Astrocyte (in vitro differentiated cells and primary cell): ENCODE measurements around the gene COPZ2.
A peak's percentile ranks its signal among the peaks of the same experiment; 100 is the strongest.

Source experiments
- EZH2 ChIP-seq: IDR thresholded peaks from 2 replicates; pipeline ENCODE4 v1.6.1; 2012; ENCODE audit warnings: mild to moderate bottlenecking, low read length, inconsistent platforms; ENCODE audit not compliant: insufficient read depth
- TF ChIP-seq, protein P1 (sequence below): IDR thresholded peaks from 2 replicates; pipeline ENCODE4 v1.5.1; 2011; ENCODE audit warnings: low read depth, mild to moderate bottlenecking, inconsistent platforms, low read length, moderate library complexity; ENCODE audit not compliant: insufficient read depth

DNA sequence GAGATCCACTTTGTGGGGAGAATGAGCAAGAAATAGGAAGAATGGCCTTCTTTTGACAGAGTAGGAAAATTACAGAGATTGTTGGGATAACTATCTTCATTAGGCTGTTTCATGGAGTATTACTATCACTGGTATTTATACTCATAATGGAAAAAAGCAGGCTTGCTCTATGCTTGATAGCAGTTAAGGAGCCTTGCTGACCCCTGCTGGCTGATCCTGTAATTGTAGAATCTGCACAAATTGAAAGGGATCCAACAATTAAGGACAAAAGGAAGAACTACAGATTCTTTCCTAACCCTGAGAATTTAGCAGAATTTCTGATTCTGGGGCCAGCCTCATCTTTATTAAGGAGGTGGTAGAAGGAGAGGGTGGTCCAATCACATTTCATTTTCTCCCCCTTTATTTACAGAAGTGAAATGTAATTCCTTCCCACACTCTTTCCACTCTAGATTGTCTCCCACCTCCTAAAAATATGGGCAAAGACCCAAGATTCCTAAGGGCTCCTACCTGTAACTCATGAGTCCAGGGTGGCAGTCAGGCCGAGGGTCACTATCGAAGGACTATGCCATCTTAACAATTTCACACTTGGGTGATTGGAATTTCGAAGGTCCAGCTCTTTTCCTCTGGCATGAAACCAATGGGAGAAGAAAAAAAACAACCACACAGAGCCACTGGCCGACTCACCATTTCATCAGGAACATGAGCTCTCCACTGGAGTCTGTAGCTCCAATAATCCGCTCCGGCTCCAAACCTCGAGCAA, 36.9 kb upstream of the COPZ2 start:
- TF ChIP-seq EZH2 = no peak
- TF ChIP-seq, protein P1, sequence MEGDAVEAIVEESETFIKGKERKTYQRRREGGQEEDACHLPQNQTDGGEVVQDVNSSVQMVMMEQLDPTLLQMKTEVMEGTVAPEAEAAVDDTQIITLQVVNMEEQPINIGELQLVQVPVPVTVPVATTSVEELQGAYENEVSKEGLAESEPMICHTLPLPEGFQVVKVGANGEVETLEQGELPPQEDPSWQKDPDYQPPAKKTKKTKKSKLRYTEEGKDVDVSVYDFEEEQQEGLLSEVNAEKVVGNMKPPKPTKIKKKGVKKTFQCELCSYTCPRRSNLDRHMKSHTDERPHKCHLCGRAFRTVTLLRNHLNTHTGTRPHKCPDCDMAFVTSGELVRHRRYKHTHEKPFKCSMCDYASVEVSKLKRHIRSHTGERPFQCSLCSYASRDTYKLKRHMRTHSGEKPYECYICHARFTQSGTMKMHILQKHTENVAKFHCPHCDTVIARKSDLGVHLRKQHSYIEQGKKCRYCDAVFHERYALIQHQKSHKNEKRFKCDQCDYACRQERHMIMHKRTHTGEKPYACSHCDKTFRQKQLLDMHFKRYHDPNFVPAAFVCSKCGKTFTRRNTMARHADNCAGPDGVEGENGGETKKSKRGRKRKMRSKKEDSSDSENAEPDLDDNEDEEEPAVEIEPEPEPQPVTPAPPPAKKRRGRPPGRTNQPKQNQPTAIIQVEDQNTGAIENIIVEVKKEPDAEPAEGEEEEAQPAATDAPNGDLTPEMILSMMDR = peak; percentile 76
